ENCODE data around the gene FAM98C.

Gene FAM98C

GRCh38 chr19:38457690-38458405, 55.0 kb downstream of the FAM98C start:
- TF ChIP-seq CTCF (IDR thresholded peaks at IDR 0.05; ENCODE audit: borderline replicate concordance, insufficient read depth, low read depth, low read length): no peak
- no peak overlapping the region for H3K4me3 ChIP-seq (ENCODE audit: low read depth, low read length)

Data from GM12875 (cell line).